T-helper 2 cell treated with Interferon-gamma antibody and Interleukin-4, amounts not matched to agents 100 ng/mL and 5 ng/mL, for 36 hours (primary cell): ENCODE results near the gene GNPTAB. TPM values are rescaled to one million over a fixed set of nuclear protein-coding genes. Genes with fewer than 3 reads are reported as not detected.
"Not testable (repeated sequence)": the region's sequence is repeated elsewhere in the genome, so short reads cannot be mapped to it uniquely, and the experiment has no call there.

ENCODE experiments used
- intact Hi-C: fragments of 100-400 bp; cut with micrococcal nuclease; formaldehyde crosslinking; loops from one replicate; pipeline ENCODE4 v1.15.1; 2023
- total RNA-seq: library from RNA; stranded (reverse); gene quantifications from 2 replicates; pipeline ENCODE4 v1.2.3, GENCODE V29; 2022

GNPTAB gene
- 62.3 and 64.5 TPM in 2 replicates for total RNA-seq

DNA sequence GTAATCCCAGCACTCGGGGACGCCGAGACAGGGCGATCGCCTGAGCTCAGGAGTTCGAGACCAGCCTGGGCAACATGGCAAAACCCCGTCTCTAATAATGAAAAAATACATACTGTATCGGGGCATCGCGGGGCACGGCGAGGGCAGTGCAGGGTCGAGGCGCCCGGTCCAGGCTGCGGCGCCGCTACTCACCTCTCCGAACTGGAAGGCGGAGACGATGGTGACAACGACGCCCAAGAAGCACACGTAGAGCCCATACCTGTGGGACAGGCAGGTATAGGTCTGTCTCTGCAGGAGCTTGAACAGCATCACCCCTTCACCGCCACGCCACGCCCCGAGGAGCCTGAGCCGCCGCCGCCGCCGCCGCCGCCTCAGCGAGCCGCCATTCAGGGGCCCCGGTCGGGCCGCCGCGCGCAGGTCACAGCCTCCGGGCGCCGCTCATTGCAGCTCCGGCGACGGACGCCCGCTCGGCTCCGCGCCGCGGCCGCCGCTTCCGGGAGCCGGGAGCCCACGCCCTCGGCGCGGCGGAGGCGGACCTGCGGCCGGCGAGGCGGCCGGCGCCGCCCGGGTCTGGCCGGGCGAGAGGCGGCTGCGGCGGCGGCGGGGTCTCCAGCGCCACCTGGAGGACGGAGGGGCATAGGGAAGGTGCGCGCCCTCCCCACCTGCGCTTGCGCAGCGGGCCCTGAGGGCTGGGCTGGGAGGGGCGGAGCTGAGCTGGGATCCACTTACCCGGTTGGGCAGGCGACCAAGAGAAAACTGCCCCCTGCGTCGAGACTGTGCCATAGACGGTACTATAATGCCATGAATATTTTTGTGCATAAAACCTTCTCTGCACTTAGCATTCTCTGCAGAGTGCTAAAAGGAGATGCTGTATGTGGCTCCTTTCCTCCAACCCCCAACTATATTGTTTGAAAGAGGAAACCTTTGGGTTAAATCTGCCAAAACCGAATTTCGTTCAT lies at the start of gene GNPTAB:
Gene GNPTAB (minus strand): TSS at position 593 of the 959 bp plus-strand sequence. CDS start 284 bp downstream, at position 309.
- intact Hi-C loops, result loop anchor here (1.0 to 2.0 kb wide), 7 partner anchors 9 to 424 kb away; partner anchors contain the start of genes ARL1, CHPT1 and DRAM1

DNA sequence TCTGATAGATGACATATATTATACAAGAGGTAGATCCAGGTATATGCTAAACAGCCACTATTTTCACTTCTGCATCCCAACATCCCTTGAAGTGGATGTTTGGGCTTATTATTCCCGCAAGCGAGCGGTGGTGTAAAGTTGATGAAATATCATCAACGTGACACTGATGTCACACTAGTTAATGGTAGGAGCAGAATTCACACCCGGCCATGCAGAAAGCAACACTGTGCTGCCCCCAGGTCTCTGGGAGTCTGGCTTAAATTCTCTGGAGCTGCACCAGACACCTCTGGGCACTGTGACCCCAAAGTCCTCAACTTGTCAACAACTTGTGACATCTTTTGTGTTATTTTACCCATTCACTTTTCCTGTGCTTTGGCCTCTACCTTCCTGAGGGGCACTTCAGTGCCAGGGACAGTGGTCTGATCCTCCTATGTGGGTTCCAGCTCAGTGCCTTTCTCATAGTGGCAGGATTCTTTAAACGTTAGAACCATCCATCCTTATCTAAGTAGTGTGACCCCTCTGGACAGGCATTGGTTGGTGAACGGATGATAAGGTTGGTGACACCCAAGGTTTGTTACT lies 47.6 kb upstream of the GNPTAB start:
- intact Hi-C loops, result no loop called here

DNA sequence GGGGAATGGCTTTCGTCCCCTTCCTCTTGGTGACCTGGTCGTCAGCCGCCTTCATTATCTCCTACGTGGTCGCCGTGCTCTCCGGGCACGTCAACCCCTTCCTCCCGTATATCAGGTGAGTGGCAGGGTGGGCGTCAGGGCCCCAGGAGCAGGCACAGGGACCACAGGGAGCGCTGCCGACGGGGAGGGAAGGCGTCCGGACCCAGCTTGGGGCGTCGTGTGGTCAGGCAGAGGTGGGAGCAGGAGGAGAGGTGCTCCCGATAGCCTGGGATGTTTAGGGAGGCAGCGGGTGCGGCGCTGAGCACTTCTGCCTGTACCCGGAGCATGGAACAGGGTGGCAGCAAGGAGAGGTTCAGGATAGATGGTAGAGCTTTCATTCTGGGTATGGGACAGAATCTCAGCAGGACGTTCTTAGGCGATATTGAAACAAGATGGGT lies 47.1 kb upstream of the GNPTAB start:
- intact Hi-C loops, result loop anchor here (1.0 to 2.0 kb wide), 3 partner anchors 47 to 243 kb away; partner anchors contain the start of genes NUP37, PARPBP and WASHC3

GRCh38 chr12:101876861-101877805 lies 46.4 kb upstream of the GNPTAB start, which contains the start of gene DRAM1:
Gene DRAM1, plus strand, starts transcription at chr12:101877580. Its CDS starts 210 bp downstream, at chr12:101877790.
- intact Hi-C loops, result loop anchor here (1.0 to 2.0 kb wide), 3 partner anchors 46 to 244 kb away; partner anchors contain the start of genes NUP37, PARPBP and WASHC3

GRCh38 chr12:101876322-101876860 lies 45.6 kb upstream of the GNPTAB start:
- intact Hi-C loops, result loop anchor here (2.0 kb wide), 2 partner anchors 184 to 244 kb away; partner anchors contain the start of genes NUP37, PARPBP and WASHC3

DNA sequence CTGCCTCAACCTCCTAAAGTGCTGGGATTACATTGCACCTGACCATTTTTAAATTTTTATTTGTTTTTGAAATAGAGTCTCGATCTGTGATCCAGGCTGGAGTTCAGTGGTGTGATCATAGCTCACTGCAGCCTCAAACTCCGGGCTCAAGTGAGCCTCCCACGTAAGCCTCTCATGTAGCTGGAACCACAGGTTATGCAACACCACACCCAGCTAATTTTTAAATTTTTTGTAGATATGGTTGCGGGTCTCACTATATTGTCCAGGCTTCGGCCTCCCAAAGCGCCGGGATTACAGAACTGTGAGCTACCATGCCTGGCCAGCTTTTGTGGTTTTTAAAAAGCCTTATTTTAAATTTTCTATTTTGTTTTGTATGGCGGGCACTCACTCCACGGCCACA lies 44.4 kb upstream of the GNPTAB start:
- intact Hi-C loops, result no loop called here

GRCh38 chr12:101870925-101871324 lies 40.2 kb upstream of the GNPTAB start:
- intact Hi-C loops, result no loop called here

DNA sequence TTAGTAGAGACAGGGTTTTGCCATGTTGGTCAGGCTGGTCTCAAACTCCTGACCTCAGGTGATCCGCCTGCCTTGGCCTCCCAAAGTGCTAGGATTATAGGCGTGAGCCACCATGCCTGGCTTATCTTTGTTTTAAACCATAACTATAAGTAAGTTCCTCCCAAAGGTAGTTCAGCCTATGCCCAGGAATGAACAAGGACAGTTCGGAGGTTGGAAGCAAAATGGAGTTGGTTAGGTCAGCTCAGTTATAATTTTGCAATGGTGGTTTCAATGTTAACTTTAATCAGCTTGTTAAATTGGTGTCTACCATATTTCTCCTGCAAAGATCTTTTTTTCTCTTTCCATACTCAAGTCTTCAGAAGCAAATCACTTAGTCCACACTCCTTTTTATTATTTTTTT lies 36.9 kb upstream of the GNPTAB start:
- intact Hi-C loops, result not testable (repeated sequence)

- intact Hi-C loops, result no loop called here
Observed at GRCh38 chr12:101866615-101867373, 36.0 kb upstream of the GNPTAB start.

- intact Hi-C loops, result no loop called here
Observed at GRCh38 chr12:101863981-101864380, 33.2 kb upstream of the GNPTAB start.

GRCh38 chr12:101862245-101862644 lies 31.5 kb upstream of the GNPTAB start:
- intact Hi-C loops, result no loop called here

DNA sequence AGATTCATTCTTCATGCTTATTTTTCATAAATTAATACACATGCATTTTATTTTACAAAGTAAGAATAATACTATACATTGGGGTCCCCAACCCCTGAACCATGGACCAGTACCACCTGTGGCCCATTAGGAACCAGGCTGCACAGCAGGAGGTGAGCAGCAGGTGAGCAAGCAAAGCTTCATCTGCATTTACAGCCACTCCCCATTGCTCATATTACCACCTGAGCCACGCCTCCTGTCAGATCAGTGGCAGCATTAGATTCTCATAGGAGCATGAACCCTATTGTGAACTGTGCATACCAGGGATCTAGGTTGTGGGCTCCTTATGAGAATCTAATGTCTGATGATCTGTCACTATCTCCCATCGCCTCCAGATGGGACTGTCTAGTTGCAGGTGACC lies 30.9 kb upstream of the GNPTAB start:
- intact Hi-C loops, result not testable (repeated sequence)

DNA sequence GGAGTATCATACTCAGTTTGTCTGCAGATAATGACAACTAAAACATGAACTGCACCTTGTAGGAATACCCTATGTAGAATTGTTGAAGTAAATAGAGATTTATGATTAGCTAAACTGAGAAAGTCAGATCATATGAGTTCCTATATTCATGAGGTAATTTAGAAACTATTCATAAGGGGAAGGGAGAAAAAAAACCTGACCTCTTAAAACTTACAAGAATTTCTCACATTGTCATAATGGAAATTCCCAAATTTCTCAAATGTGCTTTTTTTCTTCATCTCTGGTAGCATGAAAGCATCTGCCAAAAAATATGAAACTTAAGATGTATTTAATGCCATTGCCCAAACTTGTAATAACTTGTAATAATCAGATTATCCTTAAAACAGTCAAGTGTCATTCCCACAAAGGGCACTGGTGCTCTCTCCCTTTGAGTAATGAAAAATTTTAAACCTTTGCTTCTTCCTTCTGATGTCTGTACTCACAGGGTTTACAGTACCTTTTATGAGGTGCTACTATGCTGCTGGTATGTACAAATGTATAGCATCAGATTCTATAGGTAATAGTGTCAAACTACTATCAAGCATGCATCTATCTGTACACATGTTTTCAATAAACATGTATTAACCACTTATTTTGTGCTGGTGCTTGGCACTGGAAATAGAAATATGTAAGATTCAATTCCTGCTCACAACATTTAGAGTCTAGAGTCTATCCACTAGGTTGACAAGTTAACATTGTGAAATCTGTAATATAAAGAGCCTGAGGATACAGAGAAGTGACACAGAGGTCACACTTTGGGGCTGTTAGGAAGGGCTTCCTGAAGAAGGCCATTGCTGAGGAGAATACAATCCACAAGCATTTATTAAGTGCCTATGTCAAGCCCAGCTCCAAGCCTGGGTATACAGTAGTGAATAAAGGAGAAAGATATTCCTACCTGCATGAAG lies 29.2 kb upstream of the GNPTAB start:
- intact Hi-C loops, result no loop called here

DNA sequence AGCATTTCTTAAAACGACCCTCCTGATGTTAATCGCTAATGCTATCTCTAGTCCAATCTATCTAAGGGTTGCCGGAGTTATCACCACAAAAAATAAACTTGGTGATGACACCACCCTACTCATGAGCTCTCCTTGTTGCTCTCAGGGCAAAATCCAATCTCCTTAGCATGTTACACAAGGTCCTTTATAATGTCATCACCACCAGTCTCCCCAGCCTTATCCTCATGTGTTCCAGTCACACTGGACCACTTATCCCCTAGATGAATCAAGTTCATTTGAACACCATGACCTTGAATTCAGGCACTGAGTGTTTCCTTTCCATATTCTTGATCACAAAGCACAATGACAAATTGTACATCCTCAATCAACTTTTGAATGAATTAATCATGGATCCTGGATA lies 27.6 kb upstream of the GNPTAB start:
- intact Hi-C loops, result no loop called here

GRCh38 chr12:101857043-101857558 lies 26.3 kb upstream of the GNPTAB start:
- intact Hi-C loops, result no loop called here

GRCh38 chr12:101856614-101857013 lies 25.9 kb upstream of the GNPTAB start:
- intact Hi-C loops, result not testable (repeated sequence)

- intact Hi-C loops, result no loop called here
Observed at GRCh38 chr12:101855976-101856375, 25.2 kb upstream of the GNPTAB start.

DNA sequence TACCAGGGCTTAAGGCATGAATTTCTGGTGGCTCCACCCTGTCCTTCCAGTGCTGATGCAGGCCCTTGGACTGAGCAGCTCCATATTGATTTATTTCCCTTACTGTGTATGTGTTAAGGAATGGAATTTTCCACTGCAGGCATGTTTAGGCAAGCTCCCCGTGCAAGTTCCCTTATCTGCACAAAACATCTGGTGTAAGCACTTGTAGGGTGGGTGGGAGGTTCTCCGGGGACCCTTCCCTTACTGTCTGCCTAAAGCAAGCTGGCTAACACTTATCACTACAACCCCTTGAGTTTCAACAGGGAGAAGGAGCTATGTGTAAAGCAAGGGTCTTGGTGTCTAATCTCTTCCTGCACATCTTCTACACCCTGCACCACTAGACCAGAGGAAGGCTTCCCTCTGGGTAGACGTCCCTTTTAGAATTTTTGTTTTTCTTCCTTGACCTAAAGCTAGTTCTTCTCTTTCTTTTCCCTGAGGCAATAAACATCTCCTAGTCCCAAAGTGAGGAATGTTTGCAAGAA lies 24.7 kb upstream of the GNPTAB start:
- intact Hi-C loops, result no loop called here
